Measurements from ENCODE around the gene EML4.
A peak's percentile ranks its signal among the peaks of the same experiment; 100 is the strongest.
"Not testable (repeated sequence)": the region's sequence is repeated elsewhere in the genome, so short reads cannot be mapped to it uniquely, and the experiment has no call there.

EML4 gene

GRCh38 chr2:42266236-42266635, 97.1 kb downstream of the EML4 start:
- DNase-seq (ENCODE audit: low spot score) = no peak

GRCh38 chr2:42267530-42267929, 98.4 kb downstream of the EML4 start:
- DNase-seq (ENCODE audit: low spot score) = no peak

- no peak for DNase-seq (ENCODE audit: low spot score)
Observed at GRCh38 chr2:42268528-42269151, 99.5 kb downstream of the EML4 start.

- DNase-seq (ENCODE audit: low spot score) = no peak
Observed at GRCh38 chr2:42270757-42271156, 101.6 kb downstream of the EML4 start.

GRCh38 chr2:42271246-42271645, 102.1 kb downstream of the EML4 start:
- not testable (repeated sequence) for DNase-seq (ENCODE audit: low spot score)

- DNase-seq (ENCODE audit: low spot score) = no peak
Observed at GRCh38 chr2:42274863-42275262, 105.7 kb downstream of the EML4 start.

- DNase-seq (ENCODE audit: low spot score) = no peak
Observed at GRCh38 chr2:42281416-42282081, 112.4 kb downstream of the EML4 start.

GRCh38 chr2:42284019-42284418, 114.9 kb downstream of the EML4 start:
- no peak for DNase-seq (ENCODE audit: low spot score)

- no peak for DNase-seq (ENCODE audit: low spot score)
Observed at GRCh38 chr2:42286268-42286946, 117.3 kb downstream of the EML4 start.

GRCh38 chr2:42288811-42289210, 119.7 kb downstream of the EML4 start:
- no peak for DNase-seq (ENCODE audit: low spot score)

- DNase-seq (ENCODE audit: low spot score) = no peak
Observed at GRCh38 chr2:42289222-42289621, 120.1 kb downstream of the EML4 start.

- no peak for DNase-seq (ENCODE audit: low spot score)
Observed at GRCh38 chr2:42290005-42290404, 120.9 kb downstream of the EML4 start.

- no peak for DNase-seq (ENCODE audit: low spot score)
Observed at GRCh38 chr2:42293019-42293418, 123.9 kb downstream of the EML4 start.

- peak; percentile 5 for DNase-seq (ENCODE audit: low spot score)
Observed at GRCh38 chr2:42296226-42296625, 127.1 kb downstream of the EML4 start.

GRCh38 chr2:42297322-42297936, 128.3 kb downstream of the EML4 start:
- DNase-seq (ENCODE audit: low spot score) = no peak

- DNase-seq (ENCODE audit: low spot score) = no peak
Observed at GRCh38 chr2:42298132-42298531, 129.0 kb downstream of the EML4 start.

GRCh38 chr2:42298996-42299754, 130.0 kb downstream of the EML4 start:
- no peak for DNase-seq (ENCODE audit: low spot score)

- DNase-seq (ENCODE audit: low spot score) = no peak
Observed at GRCh38 chr2:42300527-42300926, 131.4 kb downstream of the EML4 start.

- DNase-seq (ENCODE audit: low spot score) = no peak
Observed at GRCh38 chr2:42303252-42303651, 134.1 kb downstream of the EML4 start.

GRCh38 chr2:42304059-42304713, 135.0 kb downstream of the EML4 start:
- no peak for DNase-seq (ENCODE audit: low spot score)

GRCh38 chr2:42307180-42307579, 138.0 kb downstream of the EML4 start:
- no peak for DNase-seq (ENCODE audit: low spot score)

- no peak for DNase-seq (ENCODE audit: low spot score)
Observed at GRCh38 chr2:42309366-42309765, 140.2 kb downstream of the EML4 start.

Data from germinal center (tissue), 1 donor.